Colon (tissue), 2 donors: Measurements from ENCODE around the gene FKBP8.

Experiments used
- FAIRE-seq: peaks from 2 replicates; lab custom pipeline; 2012; peaks lifted over from hg19 to GRCh38; lab: Jason Lieb, UNC
- donor health status: control.
- donor health status: control.

Gene FKBP8

GRCh38 chr19:18502246-18502637, 41.1 kb downstream of the FKBP8 start:
- FAIRE-seq, result no peak

- no peak for FAIRE-seq
These were observed 41.5 kb downstream of the FKBP8 start for GRCh38 chr19:18501832-18502231.

DNA sequence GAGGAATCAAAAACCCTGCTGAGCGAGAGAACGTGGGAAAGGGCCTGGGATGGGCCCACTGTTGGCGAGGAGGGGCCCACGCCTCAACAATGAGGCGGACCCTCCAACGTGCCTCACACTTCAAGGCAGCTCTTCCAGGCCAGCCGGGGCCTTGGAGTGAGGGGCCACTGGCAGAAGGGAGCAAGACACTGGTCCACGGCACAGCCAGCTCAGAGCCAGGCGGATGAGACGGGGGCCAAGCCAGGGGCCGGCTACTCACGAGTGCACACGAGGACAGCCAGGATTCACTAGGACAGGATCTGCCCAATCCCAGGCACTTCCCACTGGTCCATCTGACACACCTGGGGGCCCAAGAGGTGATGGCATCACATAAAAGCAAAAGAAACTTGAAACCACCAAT, 42.0 kb downstream of the FKBP8 start:
- FAIRE-seq, result no peak

DNA sequence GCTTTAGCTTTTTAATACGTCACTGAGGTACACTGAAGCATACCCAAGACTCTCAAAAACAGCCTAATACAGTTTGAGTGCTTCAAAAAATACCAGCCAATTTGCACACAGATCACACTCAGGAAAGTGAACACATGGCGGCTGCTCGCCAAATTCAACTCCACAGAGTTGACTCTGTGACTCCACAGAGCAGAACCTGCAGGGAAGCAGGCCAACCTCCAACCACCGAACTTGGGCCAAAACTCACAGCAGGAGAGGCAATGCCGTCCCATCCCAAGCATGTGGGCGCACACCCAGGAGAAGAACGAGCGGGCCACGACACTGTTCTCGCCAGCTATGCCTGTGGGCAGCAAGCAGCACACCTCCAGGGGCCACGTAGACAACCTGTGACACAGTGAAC, 42.6 kb downstream of the FKBP8 start:
- no peak for FAIRE-seq

- no peak for FAIRE-seq
These were observed 43.0 kb downstream of the FKBP8 start for GRCh38 chr19:18500376-18500775.

DNA sequence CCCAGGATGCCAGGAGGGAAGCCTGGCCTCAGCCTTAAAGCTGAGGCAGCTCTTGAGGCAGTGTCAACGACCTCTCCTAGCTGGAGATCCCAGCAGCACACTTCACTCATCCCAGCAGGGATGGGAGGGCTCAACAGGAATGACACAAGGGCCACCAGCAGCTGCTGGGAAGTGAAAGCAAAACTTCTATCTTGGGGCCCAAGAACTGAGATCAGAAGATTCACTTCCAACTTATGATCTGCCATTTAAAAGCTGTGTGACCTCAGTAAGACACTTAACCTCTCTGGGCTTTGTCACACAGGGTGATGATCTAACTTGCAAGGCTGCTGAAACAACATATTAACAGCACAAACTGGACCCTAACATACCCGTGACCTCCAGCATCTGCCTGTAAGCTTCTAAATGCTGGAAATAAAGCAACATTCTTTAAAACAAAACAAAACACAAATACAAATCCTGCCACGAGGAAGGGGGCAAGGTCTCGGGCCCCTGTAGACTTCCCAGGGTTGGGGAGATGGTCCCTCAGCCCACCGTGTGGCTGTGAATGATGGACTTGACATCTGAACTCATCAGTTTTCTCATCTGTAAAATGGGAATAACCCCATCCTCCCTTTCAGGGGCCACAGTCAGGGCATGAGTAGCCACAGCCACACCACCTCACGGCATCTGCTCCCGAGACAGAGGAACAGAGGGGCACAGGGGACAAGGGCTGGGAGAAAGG, 44.2 kb downstream of the FKBP8 start:
- FAIRE-seq, result no peak

GRCh38 chr19:18496980-18497256, 46.5 kb downstream of the FKBP8 start:
- no peak for FAIRE-seq

GRCh38 chr19:18496167-18496979, 47.0 kb downstream of the FKBP8 start:
- FAIRE-seq, result no peak

- FAIRE-seq, result no peak
These were observed 48.0 kb downstream of the FKBP8 start for GRCh38 chr19:18495204-18495911.

GRCh38 chr19:18494267-18494607, 49.1 kb downstream of the FKBP8 start:
- FAIRE-seq, result no peak

- FAIRE-seq, result no peak
These were observed 49.7 kb downstream of the FKBP8 start for GRCh38 chr19:18493440-18494266.

- FAIRE-seq, result no peak
These were observed 51.1 kb downstream of the FKBP8 start for GRCh38 chr19:18491995-18492953.

- FAIRE-seq, result no peak
These were observed 52.6 kb downstream of the FKBP8 start for GRCh38 chr19:18490728-18491127.

- no peak for FAIRE-seq
These were observed 53.7 kb downstream of the FKBP8 start for GRCh38 chr19:18489627-18490184.

GRCh38 chr19:18488838-18489626, 54.3 kb downstream of the FKBP8 start:
- FAIRE-seq, result no peak

DNA sequence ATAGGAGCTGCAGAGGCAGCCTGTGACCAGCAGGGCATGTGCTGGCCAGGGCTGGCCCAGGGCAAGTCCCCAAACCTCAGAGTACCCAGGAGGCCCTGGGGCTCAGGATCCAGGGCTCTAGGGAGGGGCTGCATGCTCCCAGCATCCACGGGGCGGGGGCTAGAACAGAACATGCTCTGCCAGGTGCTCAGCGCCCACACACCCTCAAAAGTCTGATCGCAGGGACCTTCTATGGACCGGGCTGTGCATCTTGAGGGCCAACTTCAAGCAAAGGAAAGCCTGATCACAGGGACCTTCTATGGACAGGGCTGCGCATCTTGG, 55.0 kb downstream of the FKBP8 start:
- FAIRE-seq, result no peak

- FAIRE-seq, result no peak
These were observed 55.6 kb downstream of the FKBP8 start for GRCh38 chr19:18487576-18488402.

GRCh38 chr19:18486746-18487145, 56.6 kb downstream of the FKBP8 start:
- FAIRE-seq, result no peak

DNA sequence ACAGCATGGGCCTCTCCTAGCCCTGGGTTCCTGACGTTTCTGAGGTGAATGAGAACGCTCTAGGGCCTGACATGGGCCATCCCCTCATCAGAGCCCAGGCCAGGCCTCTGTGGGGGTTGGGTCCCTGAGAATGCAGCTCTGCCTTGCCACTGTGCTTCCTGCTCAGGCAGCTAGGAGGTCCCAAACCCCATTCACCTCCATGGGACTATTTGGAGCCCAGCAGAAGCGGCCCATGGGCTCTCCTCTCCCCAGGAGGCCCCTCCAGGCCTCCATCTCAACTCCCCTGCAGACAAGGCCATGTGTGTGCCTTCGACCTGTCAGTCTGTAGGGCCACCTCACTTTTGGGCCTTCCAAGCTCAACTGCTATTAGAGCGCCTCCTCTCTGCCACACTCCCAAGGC, 58.4 kb downstream of the FKBP8 start:
- no peak for FAIRE-seq
